Measurements from ENCODE around the gene SNAPC2.

DNA sequence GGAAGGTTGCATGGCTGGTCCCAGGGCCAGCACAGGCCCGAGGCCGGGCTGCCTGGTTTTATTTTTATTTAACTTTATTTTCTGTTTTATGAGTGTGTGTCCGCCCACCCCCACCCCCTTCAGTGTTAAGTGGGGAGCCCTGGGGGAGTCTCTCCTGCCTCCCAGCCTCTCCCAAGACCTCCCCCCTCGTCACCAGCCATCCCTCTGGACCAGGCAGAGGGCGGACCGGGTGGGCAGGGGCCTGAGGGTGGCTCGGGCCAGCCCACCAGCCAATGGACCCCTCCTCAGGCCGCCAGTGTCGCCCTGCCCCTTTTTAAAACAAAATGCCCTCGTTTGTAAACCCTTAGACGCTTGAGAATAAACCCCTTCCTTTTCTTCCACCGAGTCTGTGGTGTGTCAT lies 6.0 kb upstream of the SNAPC2 start:
- no peak for TF ChIP-seq POLR2A (IDR thresholded peaks at IDR 0.05)
- TF ChIP-seq, protein P1, sequence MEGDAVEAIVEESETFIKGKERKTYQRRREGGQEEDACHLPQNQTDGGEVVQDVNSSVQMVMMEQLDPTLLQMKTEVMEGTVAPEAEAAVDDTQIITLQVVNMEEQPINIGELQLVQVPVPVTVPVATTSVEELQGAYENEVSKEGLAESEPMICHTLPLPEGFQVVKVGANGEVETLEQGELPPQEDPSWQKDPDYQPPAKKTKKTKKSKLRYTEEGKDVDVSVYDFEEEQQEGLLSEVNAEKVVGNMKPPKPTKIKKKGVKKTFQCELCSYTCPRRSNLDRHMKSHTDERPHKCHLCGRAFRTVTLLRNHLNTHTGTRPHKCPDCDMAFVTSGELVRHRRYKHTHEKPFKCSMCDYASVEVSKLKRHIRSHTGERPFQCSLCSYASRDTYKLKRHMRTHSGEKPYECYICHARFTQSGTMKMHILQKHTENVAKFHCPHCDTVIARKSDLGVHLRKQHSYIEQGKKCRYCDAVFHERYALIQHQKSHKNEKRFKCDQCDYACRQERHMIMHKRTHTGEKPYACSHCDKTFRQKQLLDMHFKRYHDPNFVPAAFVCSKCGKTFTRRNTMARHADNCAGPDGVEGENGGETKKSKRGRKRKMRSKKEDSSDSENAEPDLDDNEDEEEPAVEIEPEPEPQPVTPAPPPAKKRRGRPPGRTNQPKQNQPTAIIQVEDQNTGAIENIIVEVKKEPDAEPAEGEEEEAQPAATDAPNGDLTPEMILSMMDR (IDR thresholded peaks at IDR 0.05) = no peak

Measured in thyroid gland (tissue), 4 donors.